GM12875 (cell line): ENCODE results near the gene AIG1.

Source experiments
- H3K4me3 ChIP-seq: one replicate; pipeline ENCODE4 v1.5.1; 2011; ENCODE audit warnings: low read depth, low read length, control low read depth
- TF ChIP-seq, protein P1 (sequence below): IDR thresholded peaks from 2 replicates; pipeline ENCODE4 v1.5.1; 2011; ENCODE audit warnings: low read depth, mild to moderate bottlenecking, control low read depth, inconsistent platforms, low read length, moderate library complexity, borderline replicate concordance; ENCODE audit not compliant: insufficient read depth

AIG1 gene

DNA sequence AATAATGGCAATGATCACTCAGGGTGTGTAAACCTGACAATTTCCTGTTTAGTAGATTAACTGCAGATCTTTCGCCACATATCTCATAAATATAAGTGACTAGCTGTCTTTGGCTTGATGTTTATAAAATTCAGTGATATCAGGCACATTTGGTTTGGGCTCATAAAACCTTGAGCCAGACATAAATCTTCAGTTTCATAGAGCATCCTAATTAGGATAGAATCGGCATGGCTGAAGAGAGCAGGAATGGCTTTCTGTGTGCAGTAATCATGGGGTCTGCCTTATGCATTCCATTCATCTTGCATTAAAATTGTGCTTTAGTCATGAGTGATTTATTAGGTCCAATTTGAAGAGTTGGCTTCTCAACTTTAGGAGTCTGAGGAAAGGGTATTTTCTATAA lies 27.2 kb downstream of the AIG1 start:
- TF ChIP-seq, protein P1, sequence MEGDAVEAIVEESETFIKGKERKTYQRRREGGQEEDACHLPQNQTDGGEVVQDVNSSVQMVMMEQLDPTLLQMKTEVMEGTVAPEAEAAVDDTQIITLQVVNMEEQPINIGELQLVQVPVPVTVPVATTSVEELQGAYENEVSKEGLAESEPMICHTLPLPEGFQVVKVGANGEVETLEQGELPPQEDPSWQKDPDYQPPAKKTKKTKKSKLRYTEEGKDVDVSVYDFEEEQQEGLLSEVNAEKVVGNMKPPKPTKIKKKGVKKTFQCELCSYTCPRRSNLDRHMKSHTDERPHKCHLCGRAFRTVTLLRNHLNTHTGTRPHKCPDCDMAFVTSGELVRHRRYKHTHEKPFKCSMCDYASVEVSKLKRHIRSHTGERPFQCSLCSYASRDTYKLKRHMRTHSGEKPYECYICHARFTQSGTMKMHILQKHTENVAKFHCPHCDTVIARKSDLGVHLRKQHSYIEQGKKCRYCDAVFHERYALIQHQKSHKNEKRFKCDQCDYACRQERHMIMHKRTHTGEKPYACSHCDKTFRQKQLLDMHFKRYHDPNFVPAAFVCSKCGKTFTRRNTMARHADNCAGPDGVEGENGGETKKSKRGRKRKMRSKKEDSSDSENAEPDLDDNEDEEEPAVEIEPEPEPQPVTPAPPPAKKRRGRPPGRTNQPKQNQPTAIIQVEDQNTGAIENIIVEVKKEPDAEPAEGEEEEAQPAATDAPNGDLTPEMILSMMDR, result no peak
- no peak overlapping the region for H3K4me3 ChIP-seq

DNA sequence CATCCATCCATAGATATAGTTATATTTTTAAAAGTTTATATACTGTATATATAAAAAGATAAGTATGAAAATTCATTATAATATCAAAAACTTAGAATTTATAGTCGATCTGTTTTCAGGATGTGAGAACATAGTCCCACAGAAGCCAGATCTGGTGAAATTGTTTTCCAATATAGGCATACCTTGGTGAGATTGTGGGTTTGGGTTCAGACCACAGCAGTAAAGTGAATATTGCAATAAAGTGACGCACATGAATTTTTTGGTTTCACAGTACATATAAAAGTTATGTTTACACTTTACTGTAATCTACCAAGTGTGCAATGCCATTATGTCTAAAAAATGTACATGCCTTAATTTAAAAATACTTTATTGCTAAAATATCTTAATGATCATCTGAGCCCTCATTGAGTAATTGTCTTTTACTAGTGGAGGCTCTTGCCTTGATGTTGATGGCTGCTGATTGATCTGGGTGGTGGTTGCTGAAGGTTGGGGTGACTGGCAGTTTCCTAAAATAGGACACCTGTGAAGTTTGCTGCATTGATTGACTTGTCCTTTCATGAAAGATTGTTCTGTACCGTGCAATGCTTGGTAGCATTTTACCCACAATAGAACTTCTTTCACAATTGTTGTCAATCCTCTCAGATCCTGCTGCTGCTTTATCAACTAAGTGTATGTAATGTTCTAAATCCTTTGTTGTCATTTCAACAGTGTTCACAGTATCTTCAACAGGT lies 29.8 kb downstream of the AIG1 start:
- no peak overlapping the region for H3K4me3 ChIP-seq
- TF ChIP-seq, protein P1, result no peak

DNA sequence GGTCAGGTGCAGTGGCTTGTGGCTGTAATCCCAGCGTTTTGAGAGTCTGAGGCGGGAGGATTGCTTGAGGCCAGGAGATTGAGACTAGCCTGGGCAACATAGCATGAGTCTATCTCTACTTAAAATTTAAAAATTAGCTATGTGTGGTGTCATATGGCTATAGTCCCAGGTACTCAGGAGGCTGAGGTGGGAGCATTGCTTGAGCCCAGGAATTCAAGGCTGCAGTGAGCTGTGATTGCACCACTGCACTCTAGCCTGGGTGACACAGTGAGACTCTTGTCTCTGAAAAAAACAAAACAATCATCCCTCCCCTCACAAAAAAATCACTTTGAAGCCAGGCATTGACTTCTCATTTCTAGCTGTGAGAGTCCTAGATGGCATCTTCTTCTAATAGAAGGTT lies 32.1 kb downstream of the AIG1 start:
- no peak overlapping the region for H3K4me3 ChIP-seq
- TF ChIP-seq, protein P1, result no peak

DNA sequence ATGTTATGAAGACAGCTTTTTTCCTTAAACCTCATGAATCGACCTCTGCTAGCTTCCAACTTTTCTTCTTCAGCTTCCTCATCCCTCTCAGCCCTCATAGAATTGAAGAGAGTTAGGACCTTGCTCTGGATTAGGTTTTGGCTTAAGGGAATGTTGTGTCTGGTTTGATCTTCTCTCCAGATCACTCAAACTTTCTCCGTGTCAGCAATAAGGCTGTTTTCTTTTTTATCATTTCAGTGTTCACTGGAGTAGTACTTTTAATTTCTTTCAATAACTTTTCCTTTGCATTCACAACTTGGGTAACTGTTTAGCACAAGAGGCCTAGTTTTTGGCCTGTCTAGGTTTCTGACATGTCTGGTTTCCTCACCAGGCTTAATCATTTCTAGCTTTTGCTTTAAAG lies 32.6 kb downstream of the AIG1 start:
- TF ChIP-seq, protein P1, result no peak
- H3K4me3 ChIP-seq, result no peak overlapping the region

DNA sequence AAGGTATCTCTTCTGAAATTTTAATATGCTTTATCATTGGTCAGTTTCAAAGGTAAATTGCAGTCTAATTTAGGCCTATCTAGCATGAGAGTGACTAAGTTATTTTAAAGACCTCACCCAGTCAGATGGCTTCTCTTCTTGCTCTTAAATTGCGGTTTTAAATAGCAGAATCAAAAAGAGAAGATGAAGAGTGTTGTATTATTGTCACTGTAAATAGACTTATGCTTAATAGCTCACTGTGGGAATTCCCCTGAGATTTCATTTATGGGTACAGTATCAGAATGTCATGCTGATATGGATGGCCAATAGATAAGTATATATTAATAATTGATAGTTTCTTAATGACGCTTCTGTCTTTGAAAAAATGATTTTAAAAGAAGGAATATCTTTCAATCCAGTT lies 35.7 kb downstream of the AIG1 start:
- no peak overlapping the region for H3K4me3 ChIP-seq
- TF ChIP-seq, protein P1, result no peak

DNA sequence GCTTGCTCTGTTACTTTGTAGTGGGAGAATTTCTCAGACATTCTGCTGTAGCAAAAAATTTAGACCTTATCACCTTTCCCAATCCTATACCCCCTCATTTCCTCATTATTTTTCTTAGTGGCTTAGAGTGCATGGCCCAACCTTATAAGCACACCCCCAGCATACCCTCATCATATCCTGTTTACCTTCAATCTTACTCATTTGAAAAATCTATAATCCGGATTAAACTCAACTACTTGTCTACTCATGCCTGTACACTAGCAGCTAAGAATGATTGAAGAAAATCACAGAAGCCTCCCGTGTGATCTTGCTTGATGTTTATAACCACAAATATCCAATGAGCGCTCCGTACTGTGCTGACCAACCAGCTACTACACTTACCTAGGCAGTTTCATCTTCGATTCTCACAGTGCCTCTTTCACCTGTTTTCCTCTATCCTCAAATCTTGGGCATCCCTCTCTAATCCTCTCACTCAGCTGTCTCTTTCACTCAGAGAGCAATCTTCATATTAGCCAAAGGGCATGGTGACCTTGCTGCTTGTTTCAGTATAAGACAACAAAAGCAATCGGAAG lies 36.6 kb downstream of the AIG1 start:
- TF ChIP-seq, protein P1, result no peak
- H3K4me3 ChIP-seq, result no peak overlapping the region

DNA sequence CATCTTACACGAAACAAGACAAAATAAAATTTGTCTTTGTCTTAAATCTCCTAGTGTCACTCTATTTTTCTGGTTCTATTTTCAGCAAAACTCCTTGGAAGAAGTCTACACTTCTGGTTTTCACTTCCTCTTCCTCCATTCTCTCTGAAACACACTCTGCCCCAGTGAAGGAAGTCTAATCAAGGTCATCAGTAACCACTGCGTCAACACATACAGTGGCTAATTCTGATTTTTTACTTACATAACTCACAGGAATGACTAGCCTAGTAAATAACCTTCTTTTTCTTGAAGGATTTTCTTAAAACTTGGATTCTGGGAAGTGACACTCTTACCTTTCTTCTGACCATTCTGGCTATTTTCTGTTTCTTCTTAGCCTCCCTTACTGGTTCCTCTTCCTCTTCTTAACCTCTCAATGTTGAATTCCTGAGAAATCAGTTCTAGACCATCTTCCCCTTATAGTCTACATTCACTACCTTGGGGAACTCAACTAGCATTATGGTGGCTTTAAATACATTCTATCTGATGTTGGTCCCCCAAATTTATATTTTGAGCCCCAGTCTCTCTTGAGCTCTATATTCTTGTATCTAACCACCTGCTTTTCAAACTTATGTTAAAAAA lies 37.5 kb downstream of the AIG1 start:
- no peak overlapping the region for H3K4me3 ChIP-seq
- TF ChIP-seq, protein P1, result no peak
